ENCODE data around the gene SMAD4.
"Not testable (repeated sequence)": the region's sequence is repeated elsewhere in the genome, so short reads cannot be mapped to it uniquely, and the experiment has no call there.

Gene SMAD4

DNA sequence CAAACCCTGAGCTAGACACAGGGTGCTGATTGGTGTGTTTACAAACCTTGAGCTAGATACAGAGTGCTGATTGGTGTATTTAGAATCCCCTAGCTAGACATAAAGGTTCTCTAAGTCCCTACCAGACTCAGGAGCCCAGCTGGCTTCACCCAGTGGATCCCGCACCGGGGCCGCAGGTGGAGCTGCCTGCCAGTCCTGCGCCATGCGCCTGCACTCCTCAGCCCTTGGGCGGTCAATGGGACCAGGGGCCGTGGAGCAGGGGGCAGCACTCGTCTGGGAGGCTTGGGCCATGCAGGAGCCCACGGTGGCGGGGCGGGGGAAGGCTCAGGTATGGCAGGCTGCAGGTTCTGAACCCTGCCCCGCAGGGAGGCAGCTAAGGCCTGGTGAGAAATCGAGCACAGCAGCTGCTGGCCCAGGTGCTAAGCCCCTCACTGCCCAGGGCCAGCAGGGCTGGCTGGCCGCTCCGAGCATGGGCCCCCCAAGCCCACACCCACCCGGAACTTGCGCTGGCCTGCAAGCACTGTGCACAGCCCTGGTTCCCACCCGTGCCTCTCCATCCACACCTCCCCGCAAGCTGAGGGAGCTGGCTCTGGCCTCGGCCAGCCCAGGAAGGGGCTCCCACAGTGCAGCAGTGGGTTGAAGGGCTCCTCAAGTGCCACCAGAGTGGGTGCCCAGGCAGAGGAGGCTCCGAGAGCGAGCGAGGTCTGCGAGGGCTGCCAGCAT, 81.8 kb downstream of the SMAD4 start:
- not testable (repeated sequence) for DNase-seq (ENCODE audit: low read depth)

DNA sequence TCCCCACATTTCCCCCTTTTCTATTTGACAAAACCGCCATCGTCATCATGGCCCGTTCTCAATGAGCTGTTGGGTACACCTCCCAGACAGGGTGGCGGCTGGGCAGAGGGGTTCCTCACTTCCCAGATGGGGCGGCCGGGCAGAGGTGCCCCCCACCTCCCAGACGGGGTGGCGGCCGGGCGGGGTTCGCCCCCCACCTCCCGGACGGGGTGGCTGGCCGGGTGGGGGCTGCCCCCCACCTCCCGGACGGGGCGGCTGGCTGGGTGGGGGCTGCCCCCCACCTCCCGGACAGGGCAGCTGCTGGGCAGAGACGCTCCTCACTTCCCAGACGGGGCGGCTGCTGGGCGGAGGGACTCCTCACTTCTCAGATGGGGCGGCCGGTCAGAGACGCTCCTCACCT, 87.0 kb downstream of the SMAD4 start:
- DNase-seq (ENCODE audit: low read depth): not testable (repeated sequence)

DNA sequence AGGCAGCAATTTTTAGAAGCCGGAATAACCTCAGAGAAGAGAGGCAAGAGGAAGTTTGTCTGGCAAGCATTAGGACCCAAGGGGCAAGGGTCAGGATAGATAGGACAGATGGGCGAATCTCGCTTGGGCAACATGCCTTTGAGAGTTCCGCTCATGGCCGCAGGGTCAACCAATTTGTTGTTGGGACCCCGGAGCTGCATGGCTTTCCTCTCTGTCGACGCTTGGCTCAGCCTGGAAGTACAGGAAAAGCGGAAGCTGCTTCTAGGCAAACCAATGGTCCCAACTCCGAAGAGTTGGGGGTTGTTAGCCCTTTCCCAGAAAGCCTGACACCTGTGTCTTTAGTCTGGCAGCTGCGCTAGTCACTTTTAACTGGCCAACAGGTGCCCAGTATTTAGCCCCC, 89.5 kb downstream of the SMAD4 start:
- DNase-seq (ENCODE audit: low read depth): not testable (repeated sequence)

DNA sequence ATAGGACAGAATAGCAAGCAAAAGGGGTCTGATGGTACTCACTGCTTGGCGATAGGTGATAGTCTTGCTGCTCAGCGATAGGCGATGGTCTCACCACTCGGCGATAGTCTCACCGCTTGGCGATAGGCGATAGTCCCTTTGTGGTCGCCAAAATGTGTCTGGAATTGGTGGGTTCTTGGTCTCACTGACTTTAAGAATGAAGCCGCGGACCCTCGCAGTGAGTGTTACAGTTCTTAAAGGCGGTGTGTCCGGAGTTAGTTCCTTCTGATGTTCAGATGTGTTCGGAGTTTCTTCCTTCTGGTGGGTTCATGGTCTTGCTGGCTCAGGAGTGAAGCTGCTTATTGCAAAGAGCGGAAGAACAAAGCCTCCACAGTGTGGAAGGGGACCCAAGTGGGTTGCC, 90.0 kb downstream of the SMAD4 start:
- not testable (repeated sequence) for DNase-seq (ENCODE audit: low read depth)

DNA sequence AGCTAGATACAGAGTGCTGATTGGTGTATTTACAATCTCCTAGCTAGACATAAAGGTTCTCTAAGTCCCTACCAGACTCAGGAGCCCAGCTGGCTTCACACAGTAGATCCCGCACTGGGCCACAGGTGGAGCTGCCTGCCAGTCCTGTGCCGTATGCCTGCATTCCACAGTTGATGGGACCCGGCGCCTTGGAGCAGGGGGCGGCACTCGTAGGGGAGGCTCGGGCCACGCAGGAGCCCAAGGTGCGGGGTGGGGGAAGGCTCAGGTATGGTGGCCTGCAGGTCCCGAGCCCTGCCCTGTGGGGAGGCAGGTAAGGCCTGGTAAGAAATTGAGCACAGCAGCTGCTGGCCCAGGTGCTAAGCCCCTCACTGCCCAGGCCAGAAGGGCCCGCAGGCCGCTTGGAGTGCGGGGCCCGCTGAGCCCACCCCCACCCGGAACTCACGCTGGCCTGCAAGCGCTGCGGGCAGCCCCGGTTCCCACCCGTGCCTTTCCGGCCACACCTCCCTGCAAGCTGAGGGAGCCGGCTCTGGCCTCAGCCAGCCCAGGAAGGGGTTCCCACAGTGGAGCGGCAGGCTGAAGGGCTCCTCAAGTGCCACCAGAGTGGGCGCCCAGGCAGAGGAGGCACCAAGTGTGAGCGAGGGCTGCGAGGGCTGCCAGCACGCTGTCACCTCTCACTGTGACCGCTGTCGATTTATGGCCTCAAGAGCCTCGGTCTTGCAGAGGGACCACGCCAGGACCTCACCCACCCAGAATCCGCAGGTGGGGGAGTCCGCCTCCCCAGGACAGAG, 91.0 kb downstream of the SMAD4 start:
- DNase-seq (ENCODE audit: low read depth): no peak

DNA sequence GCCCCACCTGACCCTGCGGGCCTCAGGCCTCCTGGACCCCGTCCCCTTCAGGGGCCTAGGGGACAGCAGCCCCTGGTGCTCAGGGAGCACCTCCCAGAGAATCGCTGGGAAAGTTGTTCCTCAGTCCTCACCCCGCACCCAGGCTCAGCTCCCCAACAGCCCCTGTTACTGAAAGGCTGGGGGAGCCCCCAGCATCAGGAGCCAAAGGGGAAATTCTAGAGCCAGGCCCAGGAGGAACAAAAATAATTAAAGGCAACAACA, 91.5 kb downstream of the SMAD4 start:
- DNase-seq (ENCODE audit: low read depth): no peak

DNA sequence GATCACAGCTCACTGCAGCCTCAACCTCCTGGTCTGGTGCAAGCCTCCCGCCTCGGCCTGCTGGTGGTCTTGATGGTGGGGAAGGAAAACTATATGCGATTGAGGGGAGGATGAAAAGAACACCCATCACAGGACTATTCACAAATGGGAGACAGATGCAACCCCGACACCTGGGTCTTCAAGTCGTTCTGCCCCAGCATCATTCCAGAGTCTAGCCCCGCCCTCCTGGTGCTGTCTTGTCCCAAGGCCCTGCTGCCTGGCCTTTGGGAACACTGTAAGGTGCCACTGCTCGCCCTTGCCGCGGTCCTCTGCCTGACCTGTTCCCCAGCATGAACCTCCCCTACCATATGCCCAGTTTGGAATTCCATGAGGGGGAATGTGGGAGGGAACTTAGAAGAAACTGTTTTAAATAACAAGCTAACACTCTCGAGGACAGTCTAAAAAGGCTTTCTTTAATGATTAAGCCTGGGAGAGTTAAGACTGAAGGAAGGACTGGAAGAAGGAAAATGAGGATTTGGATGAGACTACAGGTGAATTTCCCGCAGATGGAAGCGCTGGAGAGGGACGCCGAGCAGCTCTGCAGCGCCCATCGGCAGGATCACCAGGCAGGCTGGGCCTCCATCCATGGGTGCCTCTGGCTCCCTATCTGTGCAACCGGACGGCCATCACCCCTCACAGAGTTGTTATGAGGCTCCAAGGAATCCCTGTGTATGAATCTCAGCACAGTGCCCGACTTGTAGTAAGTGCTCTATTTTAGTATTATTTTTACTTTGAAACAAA, 92.4 kb downstream of the SMAD4 start:
- no peak for DNase-seq (ENCODE audit: low read depth)

DNA sequence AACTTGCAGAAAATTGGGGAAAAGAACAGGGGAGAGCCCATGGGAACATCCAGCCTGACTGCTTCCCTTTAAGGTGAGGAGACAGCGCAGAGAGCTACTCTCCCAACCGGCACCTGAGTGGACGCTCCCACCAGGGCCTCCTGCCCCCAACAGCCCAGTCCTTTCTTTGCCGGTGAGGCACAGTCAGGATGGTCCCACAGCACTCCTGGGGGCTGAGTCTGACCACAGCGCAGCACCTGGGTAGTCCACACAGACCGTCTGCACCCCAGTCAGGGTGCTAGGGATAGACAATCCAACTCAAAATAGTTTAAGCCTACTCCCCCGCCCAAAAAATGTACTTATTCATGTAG, 93.0 kb downstream of the SMAD4 start:
- no peak for DNase-seq (ENCODE audit: low read depth)

DNA sequence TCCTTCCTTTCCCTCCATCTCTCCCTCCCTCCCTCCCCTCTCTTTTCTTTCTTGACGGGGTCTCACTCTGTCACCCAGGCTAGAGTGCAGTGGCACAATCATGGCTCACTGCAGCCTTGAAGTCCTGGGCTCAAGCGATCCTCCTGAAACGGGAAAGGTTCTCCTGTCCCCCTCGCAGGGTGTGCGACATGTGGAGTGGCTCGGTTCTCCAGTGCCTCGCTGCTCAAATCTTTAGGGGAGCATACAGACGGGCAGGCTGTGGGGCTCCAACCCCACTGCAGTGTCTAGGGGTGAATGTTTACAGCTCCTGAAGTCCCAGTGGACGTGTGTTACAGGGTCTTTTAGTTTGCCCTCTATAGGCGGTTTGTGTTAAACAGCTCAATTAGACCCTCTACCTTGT, 93.5 kb downstream of the SMAD4 start:
- no peak for DNase-seq (ENCODE audit: low read depth)

DNA sequence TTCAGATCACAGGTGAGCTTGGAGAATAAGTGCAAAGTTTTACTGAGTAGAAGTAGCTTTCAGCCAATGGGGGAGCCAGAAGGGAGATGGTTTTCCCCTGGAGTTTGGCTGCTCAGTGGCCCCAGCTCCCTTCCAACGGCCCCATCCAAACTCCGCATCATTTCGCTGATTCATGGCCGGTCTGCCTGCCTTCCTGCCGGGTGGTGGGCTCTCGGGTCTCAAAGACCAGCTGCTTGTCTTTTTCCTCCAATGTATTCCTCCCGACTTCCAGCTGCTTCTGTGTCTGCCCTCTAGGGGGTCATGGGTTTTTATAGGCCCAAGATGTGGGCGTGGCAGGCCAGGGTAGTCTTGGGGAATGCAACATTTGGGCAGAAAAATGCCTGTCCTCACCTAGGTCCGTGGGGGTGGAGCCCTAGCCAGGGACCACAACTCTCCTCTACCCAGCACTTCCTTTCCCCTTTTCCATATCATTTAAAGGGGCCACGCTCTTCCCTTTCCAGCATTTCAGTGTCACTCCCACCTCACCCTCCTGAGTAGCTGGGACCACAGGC, 94.0 kb downstream of the SMAD4 start:
- DNase-seq (ENCODE audit: low read depth): no peak

DNA sequence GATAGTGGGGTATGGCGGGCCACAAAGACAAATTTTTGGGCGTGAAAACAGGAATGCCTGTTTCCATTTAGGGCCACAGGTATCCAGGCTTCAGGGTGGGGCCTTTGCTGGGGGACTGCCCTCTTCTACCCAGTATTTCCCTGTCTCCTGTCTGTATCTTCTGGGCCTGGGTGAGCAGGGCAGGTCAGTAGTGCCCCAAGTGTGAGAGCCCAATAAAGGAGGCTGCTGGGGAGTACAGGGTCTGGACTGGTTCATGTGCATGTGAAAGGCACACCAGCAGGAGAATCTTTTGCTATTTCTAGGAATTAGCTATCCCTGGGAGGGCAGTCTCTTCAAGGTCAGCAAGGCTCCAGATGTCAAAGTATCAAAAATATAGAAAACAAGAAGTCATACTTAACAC, 96.0 kb downstream of the SMAD4 start:
- no peak for DNase-seq (ENCODE audit: low read depth)

DNA sequence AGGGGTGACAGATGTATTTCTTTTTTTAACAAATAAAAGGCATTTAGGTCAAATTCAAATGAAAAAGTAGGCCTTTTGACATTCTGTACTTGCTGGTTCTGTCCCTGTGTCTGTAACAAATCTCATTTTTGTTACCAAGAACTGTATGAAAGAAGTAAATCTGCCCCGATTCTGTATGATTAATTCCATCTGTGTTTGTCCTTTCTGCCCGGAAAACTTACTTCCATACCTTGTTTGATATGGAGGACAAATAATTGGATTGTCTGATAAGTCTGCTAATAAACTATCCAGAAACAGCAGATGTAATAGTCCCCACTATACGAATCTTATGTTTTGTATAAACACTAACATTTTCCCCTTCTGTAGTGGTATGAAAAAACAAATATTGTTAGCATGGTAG, 97.7 kb downstream of the SMAD4 start:
- no peak for DNase-seq (ENCODE audit: low read depth)

DNA sequence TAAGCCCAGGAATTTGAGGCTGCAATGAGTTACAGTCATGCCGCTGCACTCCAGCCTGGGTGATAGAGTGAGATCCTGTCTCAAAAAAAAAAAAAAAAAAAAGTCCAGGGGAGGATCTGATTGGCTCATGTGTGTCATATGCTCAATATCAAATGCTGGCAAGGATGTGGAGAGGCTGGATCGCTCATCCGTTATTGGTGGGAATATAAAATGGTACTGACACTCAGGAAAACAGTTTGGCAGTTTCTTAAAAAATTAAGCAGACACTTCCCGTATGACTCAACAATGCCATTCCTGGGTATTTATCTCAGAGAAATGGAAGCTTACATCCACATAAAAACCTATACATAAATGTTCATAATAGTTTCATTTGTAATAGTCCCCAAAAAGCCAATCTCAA, 98.5 kb downstream of the SMAD4 start:
- DNase-seq (ENCODE audit: low read depth): no peak

DNA sequence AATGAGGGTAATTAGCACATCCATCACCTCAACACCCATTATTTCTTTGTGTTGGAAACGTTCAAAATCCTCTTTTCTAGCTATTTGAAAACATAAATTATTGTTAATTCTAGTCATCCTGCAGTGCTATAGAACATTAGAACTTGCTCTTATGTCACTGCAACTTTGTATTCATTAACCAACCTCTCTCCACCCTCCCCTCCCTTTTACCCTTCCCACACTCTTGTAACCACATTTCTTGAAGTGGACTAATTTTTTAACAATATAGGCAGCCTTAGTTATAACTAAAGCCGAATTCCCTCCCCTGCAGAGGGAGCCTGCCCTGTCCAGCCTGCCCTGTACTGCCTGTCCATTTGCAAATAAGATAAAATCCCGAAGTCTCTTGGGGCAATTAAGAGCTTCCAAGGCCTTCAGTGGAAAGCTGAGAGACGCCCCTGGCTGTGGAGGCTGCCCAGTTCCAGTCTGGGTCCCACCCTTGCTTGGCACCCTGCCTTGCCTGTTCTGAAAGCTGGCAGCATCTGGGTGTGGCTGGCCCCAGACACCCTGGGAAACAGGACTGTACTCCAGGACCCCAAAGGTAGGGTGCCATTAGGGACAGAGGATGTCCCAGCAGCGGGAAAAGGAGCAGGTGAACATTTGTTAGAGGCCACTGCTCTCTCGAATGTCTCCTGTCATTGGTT, 102.4 kb downstream of the SMAD4 start:
- no peak for DNase-seq (ENCODE audit: low read depth)

DNA sequence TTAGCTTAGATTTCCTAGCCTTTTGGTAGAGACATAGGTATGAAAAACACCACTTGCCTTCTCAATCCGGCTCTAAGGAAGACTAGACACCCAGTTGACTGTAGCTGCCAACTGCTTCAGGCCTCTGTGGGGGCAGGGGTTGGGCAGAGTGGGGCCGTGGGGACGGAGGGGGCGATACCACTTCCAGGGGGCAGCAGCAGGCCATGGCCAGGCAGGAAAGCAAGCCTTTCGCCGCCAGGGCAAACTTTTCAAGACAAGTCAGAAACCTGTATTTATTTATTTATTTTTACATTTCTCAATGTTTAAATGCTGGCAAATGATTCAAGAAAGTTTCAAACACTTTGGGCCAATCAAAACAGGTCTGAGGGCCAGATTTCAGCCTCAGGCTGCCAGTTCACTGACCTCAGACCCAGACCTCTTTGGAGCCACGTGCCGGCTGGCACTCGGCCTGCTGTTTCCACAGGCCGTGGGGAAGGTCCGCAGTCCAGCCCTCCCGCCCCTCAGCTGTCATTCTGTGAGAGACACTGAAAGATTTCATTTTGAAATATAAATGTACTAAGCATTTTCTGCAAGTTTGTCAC, 103.7 kb downstream of the SMAD4 start:
- DNase-seq (ENCODE audit: low read depth): no peak

Data from iris pigment epithelial cell (primary cell).